K562 (cell line): Measurements from ENCODE around the gene PPP1CA. TPM values are rescaled to one million over a fixed set of nuclear protein-coding genes. Genes with fewer than 3 reads are reported as not detected.

Source experiments
- AFF1 ChIP-seq, 2 experiments: fragments of 450-650 bp; IDR thresholded peaks; 2 replicates each; pipeline ENCODE4 v1.6.1; 2018; ENCODE audit warnings: mild to moderate bottlenecking in 2 of 2, low read depth in 1 of 2; ENCODE audit not compliant: partially characterized antibody in 2 of 2
- CBX2 ChIP-seq: fragments of 200-600 bp; sonication (generic); IDR thresholded peaks from one replicate; pipeline ENCODE4 v1.6.1; 2012; ENCODE audit warnings: mild to moderate bottlenecking, low read length, inconsistent platforms; ENCODE audit not compliant: insufficient read depth, poor library complexity, severe bottlenecking
- FOSL1 ChIP-seq: fragments of 200-800 bp; sonication (Bioruptor generic); conservative IDR thresholded peaks from 2 replicates; pipeline ENCODE4 v1.6.1; 2016; ENCODE audit warnings: missing genetic modification characterization, missing compliant biosample characterization
- FOXA1 ChIP-seq: fragments of 450-650 bp; IDR thresholded peaks from 2 replicates; pipeline ENCODE4 v1.6.1; 2016; ENCODE audit warnings: mild to moderate bottlenecking, borderline replicate concordance
- FOXJ2 ChIP-seq: fragments of 200-800 bp; sonication (Bioruptor generic); IDR thresholded peaks from 2 replicates; pipeline ENCODE4 v1.6.1; 2016; ENCODE audit warnings: missing genetic modification characterization, missing compliant biosample characterization
- GTF2E2 ChIP-seq: fragments of 200-800 bp; sonication (Bioruptor generic); IDR thresholded peaks from 2 replicates; pipeline ENCODE4 v1.6.1; 2016; ENCODE audit warnings: missing genetic modification characterization, missing compliant biosample characterization
- HDAC2 ChIP-seq: fragments of 450-650 bp; IDR thresholded peaks from 2 replicates; pipeline ENCODE4 v1.6.1; 2016; ENCODE audit warnings: mild to moderate bottlenecking
- MTA3 ChIP-seq: fragments of 450-650 bp; formaldehyde crosslinking; IDR thresholded peaks from 2 replicates; pipeline ENCODE4 v1.6.1; 2017; ENCODE audit warnings: mild to moderate bottlenecking, borderline replicate concordance
- PTRF ChIP-seq: fragments of 450-650 bp; IDR thresholded peaks from 2 replicates; pipeline ENCODE4 v1.6.1; 2016; ENCODE audit warnings: mild to moderate bottlenecking, missing genetic modification characterization, missing compliant biosample characterization
- SAP30 ChIP-seq: fragments of 200-600 bp; sonication (generic); IDR thresholded peaks from 2 replicates; pipeline ENCODE4 v1.6.1; 2012; ENCODE audit warnings: borderline replicate concordance, low read depth, mild to moderate bottlenecking, moderate library complexity, low read length, control low read depth, inconsistent platforms; ENCODE audit not compliant: insufficient read depth, poor library complexity, severe bottlenecking
- SETDB1 ChIP-seq: IDR thresholded peaks from one replicate; pipeline ENCODE4 v1.6.1; 2012; ENCODE audit warnings: low read length, control low read depth, inconsistent platforms
- SNIP1 ChIP-seq: fragments of 450-650 bp; IDR thresholded peaks from 2 replicates; pipeline ENCODE4 v1.7.1; 2017; ENCODE audit warnings: low read depth, mild to moderate bottlenecking
- SREBF1 ChIP-seq: fragments of 150-350 bp; IDR thresholded peaks from 2 replicates; pipeline ENCODE4 v1.6.1; 2014; ENCODE audit warnings: antibody characterized with exemption, low read depth, low read length, borderline replicate concordance
- TCFL5 ChIP-seq: fragments of 250-450 bp; sonication (Bioruptor Pico); conservative IDR thresholded peaks from 2 replicates; pipeline ENCODE4 v1.6.1; 2021; ENCODE audit warnings: mild to moderate bottlenecking, moderate library complexity, matching md5 sums
- TSC22D4 ChIP-seq: fragments of 450-650 bp; IDR thresholded peaks from 2 replicates; pipeline ENCODE4 v1.6.1; 2016; ENCODE audit warnings: missing genetic modification characterization, missing biosample characterization, control low read depth
- ZC3H11A ChIP-seq: IDR thresholded peaks from 2 replicates; pipeline ENCODE4 v1.6.1; 2012; ENCODE audit warnings: low read depth, low read length, improper control_type of control experiment
- ZFP36 ChIP-seq: fragments of 150-350 bp; IDR thresholded peaks from 2 replicates; pipeline ENCODE4 v1.6.1; 2018; ENCODE audit warnings: low read length, low read depth; ENCODE audit not compliant: partially characterized antibody
- ZNF780A ChIP-seq: fragments of 250-450 bp; sonication (Bioruptor Pico); IDR thresholded peaks from 2 replicates; pipeline ENCODE4 v1.5.0; 2021; ENCODE audit warnings: mild to moderate bottlenecking
- ZNF830 ChIP-seq: fragments of 250-450 bp; sonication (Bioruptor Pico); IDR thresholded peaks from 2 replicates; pipeline ENCODE4 v1.5.0; 2021; ENCODE audit warnings: mild to moderate bottlenecking
- polyA plus RNA-seq, 8 experiments: library from polyadenylated mRNA; depleted of rRNA in 4 of 8; stranded (reverse) in 5 of 8; unstranded in 3 of 8; fragments of >200 nt; fragmentation: Nextera tagmentation in 2 of 8; fragmentation: Illumina TruSeq in 1 of 8; extraction: Ambion mirVana in 2 of 8; extraction: Trizol in 1 of 8; gene quantifications; 2 replicates each; pipeline versions ENCODE4 v1.2.1 to v1.2.3, GENCODE V29; 2011 to 2014; ENCODE audit warnings: inconsistent platforms in 1 of 8, missing spikeins in 1 of 8
- total RNA-seq, 7 experiments: library from RNA; depleted of rRNA in 6 of 7; stranded (reverse); fragments of >200 nt in 6 of 7; fragmentation: Illumina TruSeq in 2 of 7; extraction: Trizol in 2 of 7; gene quantifications; 2 replicates each; pipeline versions ENCODE4 v1.2.1 to v1.2.3, GENCODE V29; 2011 to 2021; ENCODE audit warnings: low replicate concordance in 1 of 7

PPP1CA gene
- total and polyA plus RNA-seq, 9 of the 15 experiments (the other 6 are each of a cell fraction or from before 2014, with no cell fraction given): 18.2 to 242 (median 188) TPM

GRCh38 chr11:67354075-67355022 is 47.3 kb downstream of the PPP1CA start (continued):
- TF ChIP-seq FOXA1 (no peak), ZNF830 (no peak), GTF2E2 (tag) (no peak; the same call in 1 of the 2 replicates), TCFL5 (CRISPR knock-in tag) (no peak), HDAC2 (peak; percentile 60; the same call in 1 of the 2 replicates), SNIP1 (no peak), MTA3 (peak; percentile 47; the same call in 1 of the 2 replicates), SREBF1 (no peak), FOSL1 (peak; percentile 99), ZC3H11A (no peak), CBX2 (no peak), SAP30 (no peak), ZFP36 (peak; percentile 99), AFF1 (IDR thresholded peaks at IDR 0.05; ENCODE audit: low read depth in 1 of 2, partially characterized antibody in 2 of 2) (peak in 1 of 2 experiments; percentile 26), ZNF780A (CRISPR knock-in tag) (no peak), SETDB1 (no peak), FOXJ2 (no peak), TSC22D4 (tag) (no peak), PTRF (tag) (no peak)
